Stimulated activated naive CD8-positive, alpha-beta T cell treated with anti-CD3 and anti-CD28 coated beads, Interleukin-15, amount 100 ng/mL, for 72 hours (primary cell): Measurements from ENCODE around the gene CHN2.
A peak's percentile ranks its signal among the peaks of the same experiment; 100 is the strongest.

Source experiments
- ATAC-seq: fragments of 150-1000 bp; cut with Tn5 transposase; 2 replicates; pipeline ENCODE4 v1.10.0; 2021; ENCODE audit warnings: mild to moderate bottlenecking, moderate library complexity
- DNase-seq, 2 donors: peaks; one replicate each; pipeline ENCODE4 v3.0.0; 2021 to 2022
- H3K27ac Mint-ChIP-seq, 2 donors: one replicate each; pipeline ENCODE4 v1.8.0; 2022; ENCODE audit warnings: mild to moderate bottlenecking in 2 of 2, mixed read lengths in 2 of 2, moderate library complexity in 2 of 2
- H3K27me3 Mint-ChIP-seq: one replicate; pipeline ENCODE4 v1.8.0; 2022; ENCODE audit warnings: mixed read lengths
- H3K4me1 Mint-ChIP-seq: one replicate; pipeline ENCODE4 v1.8.0; 2022; ENCODE audit warnings: mild to moderate bottlenecking, mixed read lengths
- H3K4me3 Mint-ChIP-seq, 2 donors: one replicate each; pipeline ENCODE4 v1.8.0; 2022; ENCODE audit warnings: mild to moderate bottlenecking in 2 of 2, mixed read lengths in 2 of 2, moderate library complexity in 1 of 2
- H3K9me3 Mint-ChIP-seq, 2 donors: one replicate each; pipeline ENCODE4 v1.8.0; 2022; ENCODE audit warnings: mixed read lengths in 2 of 2

The CHN2 gene

DNA sequence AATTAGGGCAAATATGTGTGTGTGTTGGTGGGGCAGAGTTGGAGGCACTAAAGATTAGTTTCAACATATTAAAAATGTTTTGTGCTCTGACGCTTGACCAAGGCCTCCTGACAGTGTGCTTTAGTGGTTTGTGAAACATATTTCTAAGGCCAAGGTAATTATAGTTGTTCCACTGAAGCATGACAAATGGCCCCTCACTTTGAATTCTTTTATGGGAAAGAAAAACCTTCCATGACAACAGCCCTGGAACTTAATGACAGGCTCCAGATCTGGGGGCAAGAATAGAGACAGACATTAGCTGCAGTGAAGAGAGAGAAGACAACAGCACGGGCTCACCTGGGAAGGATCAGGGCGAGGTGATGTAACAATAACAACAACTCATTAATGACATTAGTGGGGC lies 155.8 kb downstream of the CHN2 start:
- Mint-ChIP-seq H3K4me1 (no peaks in the 10 kb centered on the region), H3K9me3 (no peaks in the 10 kb centered on the region), H3K4me3 (no peak overlapping the region), H3K27ac (no peak overlapping the region), H3K27me3 (peaks cover 12% of the 10 kb centered on the region)
- no peak for DNase-seq
- ATAC-seq, result no peak

DNA sequence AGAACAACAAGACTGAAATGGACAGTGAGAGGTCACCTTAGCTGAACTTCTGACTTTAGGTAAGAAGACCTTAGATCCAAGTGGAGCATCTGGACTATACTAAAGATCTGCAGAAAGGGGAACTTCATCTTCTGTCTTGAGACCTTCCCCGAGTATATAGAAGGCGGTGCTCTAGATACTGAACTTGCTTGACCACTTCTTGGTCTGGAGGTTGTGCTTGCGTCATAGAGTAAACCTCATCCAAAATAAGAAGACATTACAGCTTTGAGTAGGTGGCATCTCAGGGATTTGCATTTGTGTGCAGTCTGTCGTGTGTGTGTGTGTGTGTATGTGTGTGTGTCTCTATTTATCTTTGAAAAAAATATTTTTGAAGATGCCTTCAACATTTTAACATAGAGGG lies 157.5 kb downstream of the CHN2 start:
- Mint-ChIP-seq H3K4me3 (no peak overlapping the region), H3K27ac (no peak overlapping the region), H3K9me3 (no peaks in the 10 kb centered on the region), H3K27me3 (peaks cover 12% of the 10 kb centered on the region), H3K4me1 (no peaks in the 10 kb centered on the region)
- DNase-seq (no peak), ATAC-seq (no peak)

GRCh38 chr7:29353810-29354209 lies 159.2 kb downstream of the CHN2 start:
- H3K4me1 Mint-ChIP-seq, result no peaks in the 10 kb centered on the region
- H3K4me3 Mint-ChIP-seq, result no peak overlapping the region

DNA sequence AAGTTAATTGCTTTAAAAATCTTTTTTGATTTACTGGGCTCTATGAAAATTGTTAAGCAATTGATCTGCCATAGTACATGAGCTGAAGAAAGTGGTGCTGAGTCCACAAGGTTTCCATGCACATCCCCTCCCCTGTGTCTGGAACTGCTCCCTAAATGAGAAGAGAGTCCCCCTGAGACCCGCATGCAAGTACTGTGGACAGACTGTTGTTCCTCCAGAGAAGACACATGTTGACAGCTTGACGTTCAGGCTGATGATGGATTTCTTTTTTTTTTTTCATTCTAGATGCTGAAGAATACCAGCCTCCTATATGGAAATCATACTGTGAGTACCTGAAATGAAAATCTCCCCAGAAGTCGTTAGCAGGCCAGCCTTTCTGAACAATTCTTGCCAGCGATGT lies 159.8 kb downstream of the CHN2 start:
- Mint-ChIP-seq H3K27ac (peak overlapping the region in 1 of 2 donors; percentile 30), H3K4me1 (no peaks in the 10 kb centered on the region), H3K4me3 (no peak overlapping the region), H3K27me3 (peaks cover 12% of the 10 kb centered on the region), H3K9me3 (no peaks in the 10 kb centered on the region)
- ATAC-seq, result no peak
- no peak for DNase-seq

More at GRCh38 chr7:29353810-29354209, 159.2 kb downstream of the CHN2 start:
- H3K27ac Mint-ChIP-seq, result no peak overlapping the region
- DNase-seq (no peak), ATAC-seq (no peak)
- H3K9me3 Mint-ChIP-seq, result no peaks in the 10 kb centered on the region
- H3K27me3 Mint-ChIP-seq, result peaks cover 12% of the 10 kb centered on the region

GRCh38 chr7:29355388-29355787 lies 160.8 kb downstream of the CHN2 start:
- Mint-ChIP-seq H3K27ac (no peak overlapping the region), H3K4me1 (no peaks in the 10 kb centered on the region), H3K9me3 (no peaks in the 10 kb centered on the region), H3K27me3 (peaks cover 8% of the 10 kb centered on the region), H3K4me3 (no peak overlapping the region)
- no peak for DNase-seq
- ATAC-seq, result no peak

GRCh38 chr7:29356631-29357030 lies 162.1 kb downstream of the CHN2 start:
- no peaks in the 10 kb centered on the region for H3K4me1 Mint-ChIP-seq
- H3K4me3 Mint-ChIP-seq, result no peak overlapping the region
- ATAC-seq, result no peak
- no peak overlapping the region for H3K27ac Mint-ChIP-seq
- no peaks in the 10 kb centered on the region for H3K9me3 Mint-ChIP-seq
- no peak for DNase-seq
- peaks cover under 1% of the 10 kb centered on the region for H3K27me3 Mint-ChIP-seq

DNA sequence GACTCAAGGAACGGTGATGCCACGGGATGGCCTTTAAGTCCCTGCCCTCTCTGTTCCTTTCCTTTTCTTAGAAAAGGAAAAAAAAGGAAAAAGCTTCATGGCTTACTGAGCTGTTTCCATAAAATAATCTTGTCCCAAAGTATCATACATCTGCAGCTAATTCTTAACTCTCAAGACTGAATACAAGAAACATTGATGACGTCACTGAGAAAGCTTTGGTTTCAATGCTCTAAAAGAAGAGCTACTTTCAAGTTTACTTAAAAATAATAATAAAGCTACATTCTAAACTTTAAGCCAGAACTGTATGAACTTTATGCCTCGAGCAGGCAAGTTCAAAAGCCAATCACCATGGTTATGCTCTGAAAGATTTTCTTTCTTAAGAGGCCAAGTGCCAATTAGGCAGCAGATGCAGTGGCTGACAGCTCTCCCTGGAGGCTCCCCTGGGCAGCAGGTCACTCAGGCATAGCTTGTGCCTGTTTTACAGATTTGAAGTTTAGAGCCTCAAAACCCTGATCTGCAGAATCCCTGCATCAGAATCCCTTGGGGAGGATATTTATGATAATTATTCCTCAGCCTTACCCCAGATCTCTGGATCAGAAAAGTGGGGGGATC lies 165.0 kb downstream of the CHN2 start:
- no peak overlapping the region for H3K4me3 Mint-ChIP-seq
- H3K27ac Mint-ChIP-seq, result no peak overlapping the region
- no peaks in the 10 kb centered on the region for H3K27me3 Mint-ChIP-seq

DNA sequence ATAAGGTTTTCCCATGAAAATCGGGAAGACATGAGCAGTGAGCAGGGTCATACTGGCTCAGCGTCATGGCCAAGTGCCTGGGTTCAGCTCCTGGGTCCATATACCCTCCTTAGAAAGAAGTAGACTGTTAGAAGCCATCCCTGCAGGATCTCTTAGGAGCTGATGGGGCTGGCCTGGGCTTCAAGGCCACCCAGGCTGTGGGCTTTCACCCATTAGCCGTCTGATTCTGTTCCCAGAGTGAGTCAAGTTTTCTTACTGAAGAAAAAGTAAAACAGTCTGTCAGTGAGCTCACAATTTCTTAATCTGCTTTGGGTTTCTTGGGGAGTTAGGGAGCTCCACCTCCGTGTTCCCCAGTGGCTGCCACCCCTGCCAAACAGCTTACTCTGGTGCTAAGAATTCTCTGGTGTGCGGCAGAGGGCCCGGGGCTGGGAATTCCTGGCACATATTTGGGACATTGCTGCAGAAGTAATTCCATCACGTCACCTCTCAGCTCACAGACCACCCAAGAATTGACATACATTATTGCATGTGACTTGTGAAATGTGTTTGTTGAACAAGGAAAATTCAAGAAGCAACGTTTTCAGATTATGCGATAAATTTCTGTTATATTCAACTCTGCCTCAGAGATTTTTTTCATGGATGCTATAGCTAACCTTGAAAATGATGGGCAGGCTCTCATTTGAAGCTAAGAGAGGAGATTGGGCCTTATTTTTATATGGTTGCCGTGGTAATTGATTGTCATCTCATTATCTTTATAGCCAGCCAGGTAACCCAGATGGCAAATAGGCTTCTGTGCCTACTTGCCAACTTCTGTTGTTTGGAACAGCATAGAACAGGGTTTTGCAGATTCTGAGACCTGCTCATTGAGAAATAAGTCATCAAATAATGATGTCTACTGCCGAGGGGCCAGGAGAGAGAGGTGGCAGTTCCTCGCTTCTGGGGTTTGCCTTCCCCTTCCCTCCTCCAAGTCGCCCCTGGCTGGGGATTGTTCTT lies 166.4 kb downstream of the CHN2 start:
- H3K27ac Mint-ChIP-seq, result no peak overlapping the region
- H3K4me3 Mint-ChIP-seq, result no peak overlapping the region
- DNase-seq, result no peak
- no peak for ATAC-seq
- H3K27me3 Mint-ChIP-seq, result no peaks in the 10 kb centered on the region
- no peaks in the 10 kb centered on the region for H3K4me1 Mint-ChIP-seq
- no peaks in the 10 kb centered on the region for H3K9me3 Mint-ChIP-seq

More for the DNA sequence above, 165.0 kb downstream of the CHN2 start:
- no peaks in the 10 kb centered on the region for H3K9me3 Mint-ChIP-seq
- H3K4me1 Mint-ChIP-seq, result no peaks in the 10 kb centered on the region
- ATAC-seq (no peak), DNase-seq (no peak)

- H3K4me3 Mint-ChIP-seq, result no peak overlapping the region
- no peaks in the 10 kb centered on the region for H3K4me1 Mint-ChIP-seq
- no peak for DNase-seq
- no peaks in the 10 kb centered on the region for H3K9me3 Mint-ChIP-seq
- no peak for ATAC-seq
- H3K27me3 Mint-ChIP-seq, result no peaks in the 10 kb centered on the region
- no peak overlapping the region for H3K27ac Mint-ChIP-seq
These were observed 167.8 kb downstream of the CHN2 start for GRCh38 chr7:29362380-29362779.

DNA sequence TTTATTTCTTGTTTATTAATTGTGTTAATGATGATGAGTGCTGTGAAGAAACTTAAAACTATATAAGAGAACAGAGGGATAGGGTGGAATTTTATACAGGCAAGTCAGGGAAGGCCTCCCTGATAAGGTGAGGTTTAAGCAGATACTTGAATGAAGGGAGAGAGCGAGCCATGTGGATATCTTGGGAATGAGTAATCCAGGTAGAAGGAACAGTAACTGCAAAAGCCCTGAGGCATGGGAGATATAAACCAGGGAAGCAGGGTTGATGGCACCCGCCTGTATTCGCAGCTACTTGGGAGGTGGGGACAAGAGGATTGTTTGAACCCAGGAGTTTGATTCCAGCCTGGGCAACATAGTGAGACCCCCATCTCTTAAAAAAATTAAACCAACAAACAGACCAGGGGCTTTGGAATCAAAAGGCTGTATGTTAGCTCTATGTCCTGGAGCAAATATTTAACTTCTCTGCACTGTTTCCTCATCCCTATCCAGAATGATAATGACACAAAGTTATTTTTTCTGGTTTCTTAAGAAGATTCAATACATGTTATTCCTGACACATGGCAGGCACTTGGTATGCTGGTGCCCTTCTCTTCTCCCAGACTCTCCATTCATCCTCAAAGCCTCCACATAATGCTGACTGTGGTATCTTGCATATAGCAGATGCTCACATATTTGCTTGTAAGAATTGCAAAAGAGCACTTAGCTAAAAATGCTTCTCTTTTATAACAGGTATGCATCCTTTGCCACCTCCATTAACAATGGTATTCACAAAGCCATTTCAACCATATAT lies 169.3 kb downstream of the CHN2 start:
- Mint-ChIP-seq H3K4me1 (no peaks in the 10 kb centered on the region), H3K9me3 (no peaks in the 10 kb centered on the region), H3K27me3 (no peaks in the 10 kb centered on the region), H3K4me3 (no peak overlapping the region), H3K27ac (no peak overlapping the region)
- ATAC-seq (no peak), DNase-seq (no peak)

GRCh38 chr7:29364661-29365060 lies 170.1 kb downstream of the CHN2 start:
- Mint-ChIP-seq H3K27me3 (no peaks in the 10 kb centered on the region), H3K27ac (no peak overlapping the region), H3K4me3 (no peak overlapping the region), H3K9me3 (no peaks in the 10 kb centered on the region), H3K4me1 (no peaks in the 10 kb centered on the region)
- no peak for DNase-seq
- ATAC-seq, result no peak

- DNase-seq (no peak), ATAC-seq (no peak)
- H3K4me3 Mint-ChIP-seq, result no peak overlapping the region
- no peaks in the 10 kb centered on the region for H3K27me3 Mint-ChIP-seq
- no peak overlapping the region for H3K27ac Mint-ChIP-seq
- no peaks in the 10 kb centered on the region for H3K9me3 Mint-ChIP-seq
- H3K4me1 Mint-ChIP-seq, result no peaks in the 10 kb centered on the region
These were observed 170.8 kb downstream of the CHN2 start for GRCh38 chr7:29365423-29365822.

DNA sequence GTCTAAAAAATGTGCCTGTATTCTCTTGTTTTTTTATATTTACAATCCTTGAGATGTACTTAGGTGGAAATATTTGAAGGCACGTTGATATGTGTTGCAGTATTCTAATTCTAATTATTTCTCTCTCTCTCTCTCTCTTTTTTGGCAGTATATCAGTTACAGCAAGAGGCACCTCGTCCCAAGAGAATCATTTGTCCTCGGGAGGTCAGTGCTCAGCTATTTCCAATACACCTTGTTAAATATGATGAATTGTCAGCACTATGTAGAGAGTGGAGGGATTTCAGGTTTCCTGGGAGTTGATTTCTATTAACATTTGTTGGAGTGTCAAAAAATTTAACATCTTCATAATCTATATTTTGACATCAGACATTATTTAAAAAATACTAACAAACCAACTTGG lies 173.2 kb downstream of the CHN2 start:
- Mint-ChIP-seq H3K4me1 (no peaks in the 10 kb centered on the region), H3K27me3 (no peaks in the 10 kb centered on the region), H3K27ac (no peak overlapping the region), H3K9me3 (no peaks in the 10 kb centered on the region), H3K4me3 (no peak overlapping the region)
- DNase-seq (no peak), ATAC-seq (no peak)

DNA sequence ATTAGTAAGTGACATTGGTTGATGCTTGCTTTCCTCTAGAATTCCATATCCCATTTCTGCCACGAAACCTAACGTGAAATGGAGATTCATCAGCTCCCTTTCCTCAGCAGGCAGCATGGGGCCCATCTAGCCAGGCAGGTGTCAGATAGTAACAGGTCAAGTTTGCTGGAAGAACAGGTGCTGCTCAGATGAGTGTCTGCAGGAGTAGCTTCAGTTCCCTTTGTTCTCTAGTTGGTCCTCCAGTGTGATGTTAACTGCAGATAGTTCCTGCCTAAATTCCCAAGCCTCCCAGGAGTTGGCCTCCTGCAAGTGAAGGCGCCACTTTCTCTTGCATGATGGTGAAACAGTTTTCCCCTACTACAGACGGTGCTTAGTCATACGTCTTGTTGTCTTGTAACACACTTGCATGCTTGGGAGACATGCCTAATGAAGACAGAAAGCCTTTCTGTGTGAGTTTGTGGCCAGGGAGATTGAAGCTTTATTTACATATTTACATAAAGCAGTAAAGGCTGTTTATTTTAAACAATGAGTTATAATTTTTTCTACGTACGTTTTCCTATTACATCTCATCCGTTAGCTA lies 175.4 kb downstream of the CHN2 start:
- no peak for DNase-seq
- H3K9me3 Mint-ChIP-seq, result no peaks in the 10 kb centered on the region
- H3K27me3 Mint-ChIP-seq, result no peaks in the 10 kb centered on the region
- ATAC-seq, result no peak
- no peaks in the 10 kb centered on the region for H3K4me1 Mint-ChIP-seq
- no peak overlapping the region for H3K4me3 Mint-ChIP-seq
- no peak overlapping the region for H3K27ac Mint-ChIP-seq

DNA sequence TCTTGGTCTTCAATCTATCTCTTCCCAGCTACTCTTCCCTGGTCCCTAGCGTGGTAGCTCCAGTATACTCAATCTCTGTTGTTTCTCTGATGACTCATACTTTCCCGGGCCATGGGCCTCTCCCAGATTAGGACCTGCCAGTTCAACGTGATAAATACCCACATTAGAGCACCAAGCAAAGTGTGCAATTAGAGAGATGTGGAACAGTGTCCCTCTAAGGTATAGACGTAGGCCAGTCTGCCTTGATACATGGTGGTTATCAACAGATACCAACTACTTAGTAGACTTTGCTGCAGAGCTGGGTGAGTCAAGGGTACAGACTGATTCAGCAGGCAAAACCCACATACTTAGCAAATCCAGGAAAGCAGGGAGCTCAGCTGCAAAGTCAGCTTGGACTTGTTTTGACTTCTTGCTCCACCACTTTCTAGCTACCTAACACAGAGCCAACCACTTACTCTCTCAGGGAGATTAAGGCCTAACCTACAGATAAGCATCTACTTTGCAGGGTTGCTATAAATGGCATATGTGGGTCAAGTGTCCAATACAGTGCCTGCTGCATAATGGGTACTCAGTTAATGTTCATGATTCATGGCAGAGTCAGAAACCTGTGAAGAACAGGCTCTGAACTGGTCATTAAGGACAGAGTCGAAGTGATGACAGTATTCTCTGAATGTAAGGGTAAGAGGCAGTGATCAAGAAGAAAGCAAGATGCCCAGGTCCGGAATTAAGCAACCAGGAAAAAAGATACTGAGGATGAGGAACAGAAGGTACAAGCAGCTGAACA lies 176.1 kb downstream of the CHN2 start:
- Mint-ChIP-seq H3K4me1 (no peaks in the 10 kb centered on the region), H3K27ac (no peak overlapping the region), H3K27me3 (no peaks in the 10 kb centered on the region), H3K4me3 (no peak overlapping the region), H3K9me3 (no peaks in the 10 kb centered on the region)
- DNase-seq (no peak), ATAC-seq (no peak)
